ENCODE data around the gene DIP2A. TPM values are rescaled to one million over a fixed set of nuclear protein-coding genes. Genes with fewer than 3 reads are reported as not detected.

The DIP2A gene
- total RNA-seq, 1 experiment from 2014 or later: 39.9 TPM

DNA sequence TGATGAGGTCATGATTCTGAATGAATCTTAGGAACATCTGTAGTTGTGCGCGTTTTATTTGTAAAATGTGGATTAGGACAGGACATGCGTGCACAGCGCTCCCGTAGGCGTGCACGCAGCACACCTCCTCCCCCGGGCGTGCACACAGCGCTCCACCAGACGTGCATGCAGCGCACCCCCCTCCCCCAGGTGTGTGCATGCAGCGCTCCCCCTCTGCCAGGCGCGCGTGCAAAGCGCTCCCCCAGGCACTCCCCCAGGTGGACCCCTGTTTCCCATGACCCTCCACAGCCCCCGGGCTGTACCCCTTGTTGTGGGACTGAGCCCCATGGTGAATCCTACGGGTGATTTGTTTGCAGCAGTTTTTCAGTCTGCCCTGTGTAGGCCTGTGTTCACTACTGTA is 84.6 kb downstream of the DIP2A start:
- Histone ChIP-seq H3K27me3 (ENCODE audit: insufficient read depth, low read depth) (no peaks in the 10 kb centered on the region), H3K36me3 (ENCODE audit: low read depth) (no peaks in the 10 kb centered on the region), H2AFZ (no peak overlapping the region), H3K4me2 (no peak overlapping the region), H3K79me2 (ENCODE audit: low read depth) (no peaks in the 10 kb centered on the region), H3K4me3 (no peak overlapping the region), H3K4me1 (replicated peaks; ENCODE audit: insufficient read depth) (no peaks in the 10 kb centered on the region), H3K9me2 (ENCODE audit: insufficient read depth) (no peaks in the 10 kb centered on the region), H3K9me3 (ENCODE audit: insufficient read depth, low read depth) (no peaks in the 10 kb centered on the region), H4K20me1 (ENCODE audit: insufficient read depth) (no peaks in the 10 kb centered on the region), H3K27ac (no peak overlapping the region), H3F3A (ENCODE audit: insufficient read depth, low read depth) (no peaks in the 10 kb centered on the region)
- ChIA-PET CTCF (interaction anchor here (0.6 kb wide), 1 partner anchor 13 kb away, joined by 7 read pairs; no protein-coding TSS in a partner anchor), POLR2A (ENCODE audit: unreplicated experiment) (no interaction called here)
- TF ChIP-seq EZH2 (IDR thresholded peaks at IDR 0.05; ENCODE audit: low read depth): no peak
- TF ChIP-seq, protein P1, sequence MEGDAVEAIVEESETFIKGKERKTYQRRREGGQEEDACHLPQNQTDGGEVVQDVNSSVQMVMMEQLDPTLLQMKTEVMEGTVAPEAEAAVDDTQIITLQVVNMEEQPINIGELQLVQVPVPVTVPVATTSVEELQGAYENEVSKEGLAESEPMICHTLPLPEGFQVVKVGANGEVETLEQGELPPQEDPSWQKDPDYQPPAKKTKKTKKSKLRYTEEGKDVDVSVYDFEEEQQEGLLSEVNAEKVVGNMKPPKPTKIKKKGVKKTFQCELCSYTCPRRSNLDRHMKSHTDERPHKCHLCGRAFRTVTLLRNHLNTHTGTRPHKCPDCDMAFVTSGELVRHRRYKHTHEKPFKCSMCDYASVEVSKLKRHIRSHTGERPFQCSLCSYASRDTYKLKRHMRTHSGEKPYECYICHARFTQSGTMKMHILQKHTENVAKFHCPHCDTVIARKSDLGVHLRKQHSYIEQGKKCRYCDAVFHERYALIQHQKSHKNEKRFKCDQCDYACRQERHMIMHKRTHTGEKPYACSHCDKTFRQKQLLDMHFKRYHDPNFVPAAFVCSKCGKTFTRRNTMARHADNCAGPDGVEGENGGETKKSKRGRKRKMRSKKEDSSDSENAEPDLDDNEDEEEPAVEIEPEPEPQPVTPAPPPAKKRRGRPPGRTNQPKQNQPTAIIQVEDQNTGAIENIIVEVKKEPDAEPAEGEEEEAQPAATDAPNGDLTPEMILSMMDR (conservative IDR thresholded peaks at IDR 0.05): no peak
- intact Hi-C loops (cut with micrococcal nuclease; ENCODE audit: unreplicated experiment): no loop called here
- DNase-seq: no peak
- no TSS peak for BruUV-seq (replicated peaks)

DNA sequence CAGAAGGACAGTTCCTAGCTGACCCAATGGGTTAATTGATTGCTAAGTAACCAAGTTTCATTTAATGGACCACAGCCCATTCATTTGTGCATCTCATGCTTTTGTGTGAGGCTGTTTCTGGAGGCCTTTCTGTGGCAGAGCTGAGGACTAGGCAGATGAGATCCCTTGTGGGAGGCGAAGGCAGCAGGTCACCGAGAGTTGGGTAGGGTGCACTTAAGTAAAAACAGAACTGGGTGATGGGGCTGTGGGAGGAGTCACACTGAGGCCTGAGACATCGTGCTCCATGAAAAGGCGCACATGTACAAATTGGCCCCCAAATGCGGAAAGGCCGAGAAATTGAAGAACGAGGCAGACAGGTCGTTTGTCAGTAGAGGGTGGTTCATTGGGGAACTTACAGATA is 85.3 kb downstream of the DIP2A start:
- no peak overlapping the region for H3K4me3 ChIP-seq
- no peak for DNase-seq
- no peaks in the 10 kb centered on the region for H3K9me2 ChIP-seq (ENCODE audit: insufficient read depth)
- no peaks in the 10 kb centered on the region for H3K36me3 ChIP-seq (ENCODE audit: low read depth)
- no peak for TF ChIP-seq EZH2 (IDR thresholded peaks at IDR 0.05; ENCODE audit: low read depth)
- TF ChIP-seq, protein P1 (conservative IDR thresholded peaks at IDR 0.05): no peak
- ChIA-PET POLR2A (ENCODE audit: unreplicated experiment) (no interaction called here), CTCF (no interaction called here)
- no peak overlapping the region for H3K4me2 ChIP-seq
- intact Hi-C loops (cut with micrococcal nuclease; ENCODE audit: unreplicated experiment): no loop called here
- H4K20me1 ChIP-seq (ENCODE audit: insufficient read depth): no peaks in the 10 kb centered on the region
- no peaks in the 10 kb centered on the region for H3K79me2 ChIP-seq (ENCODE audit: low read depth)
- no peaks in the 10 kb centered on the region for H3F3A ChIP-seq (ENCODE audit: insufficient read depth, low read depth)
- no peak overlapping the region for H2AFZ ChIP-seq
- no peaks in the 10 kb centered on the region for H3K9me3 ChIP-seq (ENCODE audit: insufficient read depth, low read depth)
- no peaks in the 10 kb centered on the region for H3K4me1 ChIP-seq (replicated peaks; ENCODE audit: insufficient read depth)
- no peaks in the 10 kb centered on the region for H3K27me3 ChIP-seq (ENCODE audit: insufficient read depth, low read depth)
- no TSS peak for BruUV-seq (replicated peaks)
- no peak overlapping the region for H3K27ac ChIP-seq

DNA sequence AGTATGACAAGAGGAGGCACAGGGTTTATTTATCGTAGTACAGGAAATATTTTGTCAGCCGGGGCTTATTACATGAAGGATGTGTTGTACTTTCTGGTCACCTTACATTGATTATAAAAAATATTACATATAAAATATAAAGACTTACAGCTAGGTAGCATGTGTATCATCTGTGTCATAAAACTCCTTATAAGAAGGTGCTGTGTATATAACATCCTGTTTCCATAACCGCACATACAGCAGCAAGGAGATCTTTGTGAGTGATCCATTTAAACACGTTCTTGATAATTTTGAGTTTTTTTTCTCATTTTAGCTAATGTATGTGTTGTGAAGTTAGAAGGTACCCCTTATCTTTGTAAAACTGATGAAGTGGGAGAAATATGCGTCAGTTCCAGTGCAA is 86.1 kb downstream of the DIP2A start:
- POLR2A ChIA-PET (ENCODE audit: unreplicated experiment): no interaction called here
- Histone ChIP-seq H3K9me3 (ENCODE audit: insufficient read depth, low read depth) (no peaks in the 10 kb centered on the region), H3K79me2 (ENCODE audit: low read depth) (no peaks in the 10 kb centered on the region), H3K36me3 (ENCODE audit: low read depth) (no peaks in the 10 kb centered on the region), H3K4me2 (no peak overlapping the region), H3F3A (ENCODE audit: insufficient read depth, low read depth) (no peaks in the 10 kb centered on the region), H3K27me3 (ENCODE audit: insufficient read depth, low read depth) (no peaks in the 10 kb centered on the region), H3K4me1 (replicated peaks; ENCODE audit: insufficient read depth) (no peaks in the 10 kb centered on the region), H2AFZ (no peak overlapping the region), H3K4me3 (no peak overlapping the region), H3K9me2 (ENCODE audit: insufficient read depth) (no peaks in the 10 kb centered on the region), H3K27ac (no peak overlapping the region), H4K20me1 (ENCODE audit: insufficient read depth) (no peaks in the 10 kb centered on the region)
- no peak for DNase-seq
- intact Hi-C loops (cut with micrococcal nuclease; ENCODE audit: unreplicated experiment): no loop called here
- BruUV-seq (replicated peaks): no TSS peak
- CTCF ChIA-PET: no interaction called here
- no peak for TF ChIP-seq EZH2 (IDR thresholded peaks at IDR 0.05; ENCODE audit: low read depth)
- TF ChIP-seq, protein P1 (conservative IDR thresholded peaks at IDR 0.05): no peak
